ENCODE results near the gene RAPGEF2. TPM values are rescaled to one million over a fixed set of nuclear protein-coding genes. Genes with fewer than 3 reads are reported as not detected.

Gene RAPGEF2
- total and polyA plus RNA-seq, 2 of the 8 experiments (the other 6 are each of a cell fraction or from before 2014, with no cell fraction given): 24.4 to 48.6 TPM

DNA sequence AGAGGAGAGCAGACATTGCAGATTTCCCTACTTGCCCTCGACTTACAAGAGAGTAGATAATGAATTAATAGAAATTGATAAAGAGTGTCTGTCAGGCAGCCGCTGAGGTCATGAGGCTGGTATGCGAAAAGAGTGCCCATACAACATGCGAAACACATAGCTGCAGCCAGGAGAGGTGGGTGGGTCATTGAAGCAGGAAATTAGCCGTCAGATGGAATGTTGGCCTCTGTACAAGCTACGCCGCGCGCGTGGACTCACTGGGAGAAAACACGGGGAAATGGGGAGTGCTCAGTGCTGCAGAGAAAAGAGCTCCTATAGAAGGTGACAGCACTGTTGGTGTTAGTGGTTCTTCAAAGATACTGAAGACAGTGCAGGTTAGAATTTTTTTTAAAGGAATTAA lies 125.1 kb downstream of the RAPGEF2 start (continued):
- TF ChIP-seq, protein P1, sequence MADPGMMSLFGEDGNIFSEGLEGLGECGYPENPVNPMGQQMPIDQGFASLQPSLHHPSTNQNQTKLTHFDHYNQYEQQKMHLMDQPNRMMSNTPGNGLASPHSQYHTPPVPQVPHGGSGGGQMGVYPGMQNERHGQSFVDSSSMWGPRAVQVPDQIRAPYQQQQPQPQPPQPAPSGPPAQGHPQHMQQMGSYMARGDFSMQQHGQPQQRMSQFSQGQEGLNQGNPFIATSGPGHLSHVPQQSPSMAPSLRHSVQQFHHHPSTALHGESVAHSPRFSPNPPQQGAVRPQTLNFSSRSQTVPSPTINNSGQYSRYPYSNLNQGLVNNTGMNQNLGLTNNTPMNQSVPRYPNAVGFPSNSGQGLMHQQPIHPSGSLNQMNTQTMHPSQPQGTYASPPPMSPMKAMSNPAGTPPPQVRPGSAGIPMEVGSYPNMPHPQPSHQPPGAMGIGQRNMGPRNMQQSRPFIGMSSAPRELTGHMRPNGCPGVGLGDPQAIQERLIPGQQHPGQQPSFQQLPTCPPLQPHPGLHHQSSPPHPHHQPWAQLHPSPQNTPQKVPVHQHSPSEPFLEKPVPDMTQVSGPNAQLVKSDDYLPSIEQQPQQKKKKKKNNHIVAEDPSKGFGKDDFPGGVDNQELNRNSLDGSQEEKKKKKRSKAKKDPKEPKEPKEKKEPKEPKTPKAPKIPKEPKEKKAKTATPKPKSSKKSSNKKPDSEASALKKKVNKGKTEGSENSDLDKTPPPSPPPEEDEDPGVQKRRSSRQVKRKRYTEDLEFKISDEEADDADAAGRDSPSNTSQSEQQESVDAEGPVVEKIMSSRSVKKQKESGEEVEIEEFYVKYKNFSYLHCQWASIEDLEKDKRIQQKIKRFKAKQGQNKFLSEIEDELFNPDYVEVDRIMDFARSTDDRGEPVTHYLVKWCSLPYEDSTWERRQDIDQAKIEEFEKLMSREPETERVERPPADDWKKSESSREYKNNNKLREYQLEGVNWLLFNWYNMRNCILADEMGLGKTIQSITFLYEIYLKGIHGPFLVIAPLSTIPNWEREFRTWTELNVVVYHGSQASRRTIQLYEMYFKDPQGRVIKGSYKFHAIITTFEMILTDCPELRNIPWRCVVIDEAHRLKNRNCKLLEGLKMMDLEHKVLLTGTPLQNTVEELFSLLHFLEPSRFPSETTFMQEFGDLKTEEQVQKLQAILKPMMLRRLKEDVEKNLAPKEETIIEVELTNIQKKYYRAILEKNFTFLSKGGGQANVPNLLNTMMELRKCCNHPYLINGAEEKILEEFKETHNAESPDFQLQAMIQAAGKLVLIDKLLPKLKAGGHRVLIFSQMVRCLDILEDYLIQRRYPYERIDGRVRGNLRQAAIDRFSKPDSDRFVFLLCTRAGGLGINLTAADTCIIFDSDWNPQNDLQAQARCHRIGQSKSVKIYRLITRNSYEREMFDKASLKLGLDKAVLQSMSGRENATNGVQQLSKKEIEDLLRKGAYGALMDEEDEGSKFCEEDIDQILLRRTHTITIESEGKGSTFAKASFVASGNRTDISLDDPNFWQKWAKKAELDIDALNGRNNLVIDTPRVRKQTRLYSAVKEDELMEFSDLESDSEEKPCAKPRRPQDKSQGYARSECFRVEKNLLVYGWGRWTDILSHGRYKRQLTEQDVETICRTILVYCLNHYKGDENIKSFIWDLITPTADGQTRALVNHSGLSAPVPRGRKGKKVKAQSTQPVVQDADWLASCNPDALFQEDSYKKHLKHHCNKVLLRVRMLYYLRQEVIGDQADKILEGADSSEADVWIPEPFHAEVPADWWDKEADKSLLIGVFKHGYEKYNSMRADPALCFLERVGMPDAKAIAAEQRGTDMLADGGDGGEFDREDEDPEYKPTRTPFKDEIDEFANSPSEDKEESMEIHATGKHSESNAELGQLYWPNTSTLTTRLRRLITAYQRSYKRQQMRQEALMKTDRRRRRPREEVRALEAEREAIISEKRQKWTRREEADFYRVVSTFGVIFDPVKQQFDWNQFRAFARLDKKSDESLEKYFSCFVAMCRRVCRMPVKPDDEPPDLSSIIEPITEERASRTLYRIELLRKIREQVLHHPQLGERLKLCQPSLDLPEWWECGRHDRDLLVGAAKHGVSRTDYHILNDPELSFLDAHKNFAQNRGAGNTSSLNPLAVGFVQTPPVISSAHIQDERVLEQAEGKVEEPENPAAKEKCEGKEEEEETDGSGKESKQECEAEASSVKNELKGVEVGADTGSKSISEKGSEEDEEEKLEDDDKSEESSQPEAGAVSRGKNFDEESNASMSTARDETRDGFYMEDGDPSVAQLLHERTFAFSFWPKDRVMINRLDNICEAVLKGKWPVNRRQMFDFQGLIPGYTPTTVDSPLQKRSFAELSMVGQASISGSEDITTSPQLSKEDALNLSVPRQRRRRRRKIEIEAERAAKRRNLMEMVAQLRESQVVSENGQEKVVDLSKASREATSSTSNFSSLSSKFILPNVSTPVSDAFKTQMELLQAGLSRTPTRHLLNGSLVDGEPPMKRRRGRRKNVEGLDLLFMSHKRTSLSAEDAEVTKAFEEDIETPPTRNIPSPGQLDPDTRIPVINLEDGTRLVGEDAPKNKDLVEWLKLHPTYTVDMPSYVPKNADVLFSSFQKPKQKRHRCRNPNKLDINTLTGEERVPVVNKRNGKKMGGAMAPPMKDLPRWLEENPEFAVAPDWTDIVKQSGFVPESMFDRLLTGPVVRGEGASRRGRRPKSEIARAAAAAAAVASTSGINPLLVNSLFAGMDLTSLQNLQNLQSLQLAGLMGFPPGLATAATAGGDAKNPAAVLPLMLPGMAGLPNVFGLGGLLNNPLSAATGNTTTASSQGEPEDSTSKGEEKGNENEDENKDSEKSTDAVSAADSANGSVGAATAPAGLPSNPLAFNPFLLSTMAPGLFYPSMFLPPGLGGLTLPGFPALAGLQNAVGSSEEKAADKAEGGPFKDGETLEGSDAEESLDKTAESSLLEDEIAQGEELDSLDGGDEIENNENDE (IDR thresholded peaks at IDR 0.05; ENCODE audit: insufficient replicate concordance, low read length): no peak
- TF ChIP-seq SIX5 (IDR thresholded peaks at IDR 0.05; ENCODE audit: low read depth, low read length) (no peak), GABPA (IDR thresholded peaks at IDR 0.05; ENCODE audit: borderline replicate concordance, insufficient read depth, low read length) (no peak), TEAD4 (IDR thresholded peaks at IDR 0.05; ENCODE audit: low read depth, low read length) (peak; percentile 67), TBP (IDR thresholded peaks at IDR 0.05; ENCODE audit: low read depth, low read length) (no peak), BRCA1 (IDR thresholded peaks at IDR 0.05; ENCODE audit: low read depth, low read length) (no peak)

Data from H1 (cell line).